GM23338 (cell line): ENCODE results near the gene ADH1A. TPM values are rescaled to one million over a fixed set of nuclear protein-coding genes. Genes with fewer than 3 reads are reported as not detected.

Source experiments
- ATAC-seq: fragments of 200-7000 bp; cut with Tn5 transposase; 3 replicates; pipeline ENCODE4 v1.9.1; 2020
- DNase-seq: peaks from one replicate; pipeline ENCODE4 v3.0.0-alpha.2; 2015; ENCODE audit warnings: low spot score
- H2AFZ ChIP-seq: fragments of 200-600 bp; sonication (generic); 2 replicates; pipeline ENCODE4 v1.8.0; 2016; ENCODE audit warnings: antibody characterized with exemption, mild to moderate bottlenecking, moderate library complexity
- H3F3A ChIP-seq: fragments of 200-600 bp; sonication (generic); replicated peaks from 2 replicates; pipeline ENCODE4 v1.8.0; 2017; ENCODE audit warnings: antibody characterized with exemption, mixed run types, low read depth
- H3K27ac ChIP-seq: fragments of 200-600 bp; sonication (generic); 2 replicates; pipeline ENCODE4 v1.6.1; 2016; ENCODE audit warnings: low read depth
- H3K27me3 ChIP-seq: fragments of 200-600 bp; sonication (generic); 2 replicates; pipeline ENCODE4 v1.8.0; 2016; ENCODE audit warnings: mild to moderate bottlenecking, mixed run types, moderate library complexity; ENCODE audit not compliant: insufficient read depth
- H3K36me3 ChIP-seq: fragments of 200-600 bp; sonication (generic); 2 replicates; pipeline ENCODE4 v1.8.0; 2016; ENCODE audit warnings: mild to moderate bottlenecking; ENCODE audit not compliant: insufficient read depth
- H3K4me1 ChIP-seq: fragments of 200-600 bp; sonication (generic); 2 replicates; pipeline ENCODE4 v1.8.0; 2016; ENCODE audit warnings: mild to moderate bottlenecking, moderate library complexity; ENCODE audit not compliant: insufficient read depth
- H3K4me2 ChIP-seq: fragments of 200-600 bp; sonication (generic); 2 replicates; pipeline ENCODE4 v1.7.1; 2017; ENCODE audit warnings: mixed run types
- H3K4me3 ChIP-seq: fragments of 200-600 bp; sonication (generic); 2 replicates; pipeline ENCODE4 v1.6.1; 2016; ENCODE audit warnings: mixed run types
- H3K79me2 ChIP-seq: fragments of 200-600 bp; sonication (generic); replicated peaks from 2 replicates; pipeline ENCODE4 v1.8.0; 2017; ENCODE audit warnings: mild to moderate bottlenecking; ENCODE audit not compliant: insufficient read depth
- H3K9me2 ChIP-seq: fragments of 200-600 bp; sonication (generic); 2 replicates; pipeline ENCODE4 v1.8.0; 2017; ENCODE audit not compliant: insufficient read depth
- H4K20me1 ChIP-seq: fragments of 200-600 bp; sonication (generic); replicated peaks from 2 replicates; pipeline ENCODE4 v1.8.0; 2017; ENCODE audit warnings: mild to moderate bottlenecking; ENCODE audit not compliant: insufficient read depth
- H3K27ac Mint-ChIP-seq: 2 replicates; pipeline ENCODE4 v1.8.0; 2020; ENCODE audit warnings: inconsistent platforms, mild to moderate bottlenecking, moderate library complexity, mixed read lengths
- H3K27me3 Mint-ChIP-seq: 3 replicates; pipeline ENCODE4 v1.8.0; 2022; ENCODE audit warnings: low read depth, mild to moderate bottlenecking, moderate library complexity, mixed read lengths, inconsistent platforms; ENCODE audit not compliant: insufficient read depth, poor library complexity
- H3K36me3 Mint-ChIP-seq: 3 replicates; pipeline ENCODE4 v1.8.0; 2021; ENCODE audit warnings: low read depth, mild to moderate bottlenecking, inconsistent platforms, moderate library complexity, mixed read lengths
- H3K4me1 Mint-ChIP-seq: 3 replicates; pipeline ENCODE4 v1.8.0; 2020; ENCODE audit warnings: mild to moderate bottlenecking, inconsistent platforms, mixed read lengths
- H3K4me3 Mint-ChIP-seq: 3 replicates; pipeline ENCODE4 v1.8.0; 2021; ENCODE audit warnings: moderate library complexity, mild to moderate bottlenecking, inconsistent platforms, mixed read lengths
- H3K9me3 Mint-ChIP-seq: 3 replicates; pipeline ENCODE4 v1.8.0; 2020; ENCODE audit warnings: moderate library complexity, mild to moderate bottlenecking, inconsistent platforms, mixed read lengths
- CREB1 ChIP-seq: fragments of 250-450 bp; sonication (Bioruptor Pico); IDR thresholded peaks from 2 replicates; pipeline ENCODE4 v1.5.0; 2020; ENCODE audit warnings: low read depth, mild to moderate bottlenecking, moderate library complexity
- CTCF ChIP-seq, 2 experiments: fragments of 200-600 bp in 1 of 2; sonication (generic) in 1 of 2; conservative IDR thresholded peaks; 2 replicates each; pipeline versions ENCODE4 v1.5.1 to v1.6.1; 2016 to 2017; ENCODE audit warnings: antibody characterized with exemption in 2 of 2, low read depth in 2 of 2, mild to moderate bottlenecking in 2 of 2, moderate library complexity in 1 of 2
- EZH2 ChIP-seq: fragments of 200-600 bp; sonication (generic); IDR thresholded peaks from one replicate; pipeline ENCODE4 v1.8.0; 2017; ENCODE audit warnings: antibody characterized with exemption, mild to moderate bottlenecking, low read depth; ENCODE audit not compliant: unreplicated experiment
- JUNB ChIP-seq: IDR thresholded peaks from one replicate; pipeline ENCODE4 v1.6.1; 2016; ENCODE audit warnings: antibody characterized with exemption; ENCODE audit not compliant: unreplicated experiment
- NANOG ChIP-seq: IDR thresholded peaks from 2 replicates; pipeline ENCODE4 v1.6.1; 2016; ENCODE audit warnings: antibody characterized with exemption, borderline replicate concordance
- POLR2AphosphoS5 ChIP-seq: IDR thresholded peaks from 2 replicates; pipeline ENCODE4 v1.6.1; 2016; ENCODE audit warnings: antibody characterized with exemption, low read depth
- STAT1 ChIP-seq: IDR thresholded peaks from one replicate; pipeline ENCODE4 v1.6.1; 2016; ENCODE audit warnings: antibody characterized with exemption; ENCODE audit not compliant: unreplicated experiment
- ZNF331 ChIP-seq: fragments of 250-450 bp; sonication (Bioruptor Pico); IDR thresholded peaks from 2 replicates; pipeline ENCODE4 v1.5.0; 2020; ENCODE audit warnings: low read depth, mild to moderate bottlenecking, moderate library complexity
- ZNF462 ChIP-seq: fragments of 250-450 bp; sonication (Bioruptor Pico); IDR thresholded peaks from 2 replicates; pipeline ENCODE4 v1.5.0; 2020; ENCODE audit warnings: mild to moderate bottlenecking, moderate library complexity
- polyA plus RNA-seq: library from polyadenylated mRNA; unstranded; fragments of >200 nt; fragmentation: Nextera tagmentation; extraction: Ambion mirVana; gene quantifications from 2 replicates; pipeline ENCODE4 v1.2.1, GENCODE V29; 2016
- total RNA-seq: library from RNA; depleted of rRNA; stranded (reverse); fragments of >200 nt; shearing (Covaris generic); gene quantifications from 2 replicates; pipeline ENCODE4 v1.2.3, GENCODE V29; 2014

ADH1A gene
- total and polyA plus RNA-seq, 2 experiments from 2014 or later = not detected

GRCh38 chr4:99314211-99314610 lies 23.4 kb upstream of the ADH1A start (continued):
- no peak for TF ChIP-seq ZNF462 (CRISPR knock-in tag)
- no peak for TF ChIP-seq NANOG
- TF ChIP-seq CTCF (conservative IDR thresholded peaks at IDR 0.05; ENCODE audit: low read depth in 2 of 2) = no peak
- TF ChIP-seq ZNF331 = no peak
- TF ChIP-seq EZH2 = no peak
- no peak for TF ChIP-seq POLR2AphosphoS5
- TF ChIP-seq STAT1 = no peak

GRCh38 chr4:99310389-99310788 lies 19.6 kb upstream of the ADH1A start:
- DNase-seq (peak; percentile 12), ATAC-seq (peak; percentile 57; the same call in 2 of the 3 replicates)
- Histone ChIP-seq H4K20me1 (no peaks in the 10 kb centered on the region), H3F3A (no peaks in the 10 kb centered on the region), H3K4me1 (peaks cover 16% of the 10 kb centered on the region), H3K36me3 (no peaks in the 10 kb centered on the region), H2AFZ (no peak overlapping the region), H3K4me2 (peak overlapping the region; percentile 59; the same call in 1 of the 2 replicates), H3K4me3 (no peak overlapping the region), H3K79me2 (no peaks in the 10 kb centered on the region), H3K9me2 (no peaks in the 10 kb centered on the region), H3K27ac (no peak overlapping the region), H3K27me3 (no peaks in the 10 kb centered on the region)
- H3K36me3 Mint-ChIP-seq = no peaks in the 10 kb centered on the region
- H3K9me3 Mint-ChIP-seq = no peaks in the 10 kb centered on the region
- TF ChIP-seq CREB1 (CRISPR knock-in tag) (no peak), JUNB (no peak), ZNF462 (CRISPR knock-in tag) (no peak)
- H3K4me3 Mint-ChIP-seq = peak overlapping the region; percentile 31; the same call in 1 of the 3 replicates
- H3K27ac Mint-ChIP-seq = peak overlapping the region; percentile 74
- H3K27me3 Mint-ChIP-seq = no peaks in the 10 kb centered on the region
- peaks cover 16% of the 10 kb centered on the region for H3K4me1 Mint-ChIP-seq
